ES-I3 (cell line): ENCODE data around the gene SECTM1.

Source experiments
- H3K36me3 ChIP-seq: 2 replicates; pipeline ENCODE4 v1.6.1; 2013; ENCODE audit warnings: mild to moderate bottlenecking, low read length, control low read depth, moderate library complexity; ENCODE audit not compliant: insufficient read depth
- H3K4me1 ChIP-seq: 2 replicates; pipeline ENCODE4 v1.6.1; 2013; ENCODE audit warnings: mild to moderate bottlenecking, control low read depth, low read length; ENCODE audit not compliant: insufficient read depth
- H3K9ac ChIP-seq: 2 replicates; pipeline ENCODE4 v1.6.1; 2013; ENCODE audit warnings: low read depth, mild to moderate bottlenecking, low read length, moderate library complexity
- H3K9me3 ChIP-seq: 2 replicates; pipeline ENCODE4 v1.6.1; 2013; ENCODE audit warnings: mild to moderate bottlenecking, low read length, moderate library complexity; ENCODE audit not compliant: control insufficient read depth, insufficient read depth

Gene SECTM1

GRCh38 chr17:82272495-82273326, 60.9 kb downstream of the SECTM1 start:
- Histone ChIP-seq H3K9me3 (no peaks in the 10 kb centered on the region), H3K36me3 (peaks cover 10% of the 10 kb centered on the region; the same call in 1 of the 2 replicates), H3K9ac (peak overlapping the region; percentile 88), H3K4me1 (peaks cover 28% of the 10 kb centered on the region; the same call in 1 of the 2 replicates)

GRCh38 chr17:82271401-82271800, 62.2 kb downstream of the SECTM1 start:
- Histone ChIP-seq H3K9me3 (no peaks in the 10 kb centered on the region), H3K4me1 (peaks cover 25% of the 10 kb centered on the region; the same call in 1 of the 2 replicates), H3K9ac (no peak overlapping the region), H3K36me3 (peaks cover 13% of the 10 kb centered on the region; the same call in 1 of the 2 replicates)
